Astrocyte (in vitro differentiated cells and primary cell): ENCODE data around the gene LARGE1.

Source experiments
- EZH2 ChIP-seq: IDR thresholded peaks from 2 replicates; pipeline ENCODE4 v1.6.1; 2012; ENCODE audit warnings: mild to moderate bottlenecking, low read length, inconsistent platforms; ENCODE audit not compliant: insufficient read depth
- TF ChIP-seq, protein P1 (sequence below): IDR thresholded peaks from 2 replicates; pipeline ENCODE4 v1.5.1; 2011; ENCODE audit warnings: low read depth, mild to moderate bottlenecking, inconsistent platforms, low read length, moderate library complexity; ENCODE audit not compliant: insufficient read depth

DNA sequence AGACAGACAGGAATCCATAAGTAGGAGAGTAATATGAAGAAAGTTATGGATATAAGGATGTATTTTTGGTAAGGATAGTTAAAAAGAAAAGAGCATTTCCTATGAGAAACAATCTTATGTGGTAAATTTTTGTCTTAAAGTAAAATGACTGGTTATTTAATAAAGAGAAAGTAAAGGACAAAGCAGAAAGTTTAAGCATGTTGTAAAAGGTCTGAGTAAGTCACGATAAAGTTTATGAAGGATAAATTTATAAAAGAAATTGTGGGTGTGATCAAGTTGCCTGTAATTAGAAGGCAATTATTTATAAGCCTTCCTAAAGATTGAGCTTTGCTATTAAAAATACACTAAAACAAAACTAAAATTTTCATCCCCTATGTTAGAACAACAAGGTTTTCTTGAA, 547.4 kb downstream of the LARGE1 start:
- TF ChIP-seq, protein P1, sequence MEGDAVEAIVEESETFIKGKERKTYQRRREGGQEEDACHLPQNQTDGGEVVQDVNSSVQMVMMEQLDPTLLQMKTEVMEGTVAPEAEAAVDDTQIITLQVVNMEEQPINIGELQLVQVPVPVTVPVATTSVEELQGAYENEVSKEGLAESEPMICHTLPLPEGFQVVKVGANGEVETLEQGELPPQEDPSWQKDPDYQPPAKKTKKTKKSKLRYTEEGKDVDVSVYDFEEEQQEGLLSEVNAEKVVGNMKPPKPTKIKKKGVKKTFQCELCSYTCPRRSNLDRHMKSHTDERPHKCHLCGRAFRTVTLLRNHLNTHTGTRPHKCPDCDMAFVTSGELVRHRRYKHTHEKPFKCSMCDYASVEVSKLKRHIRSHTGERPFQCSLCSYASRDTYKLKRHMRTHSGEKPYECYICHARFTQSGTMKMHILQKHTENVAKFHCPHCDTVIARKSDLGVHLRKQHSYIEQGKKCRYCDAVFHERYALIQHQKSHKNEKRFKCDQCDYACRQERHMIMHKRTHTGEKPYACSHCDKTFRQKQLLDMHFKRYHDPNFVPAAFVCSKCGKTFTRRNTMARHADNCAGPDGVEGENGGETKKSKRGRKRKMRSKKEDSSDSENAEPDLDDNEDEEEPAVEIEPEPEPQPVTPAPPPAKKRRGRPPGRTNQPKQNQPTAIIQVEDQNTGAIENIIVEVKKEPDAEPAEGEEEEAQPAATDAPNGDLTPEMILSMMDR = no peak
- TF ChIP-seq EZH2 = no peak
